Suppressor macrophage (primary cell): ENCODE results near the gene FAM241B.

Source experiments
- DNase-seq, 4 experiments: peaks; one replicate each; pipeline ENCODE4 v3.0.0-alpha.2; 2020 to 2022

FAM241B gene

DNA sequence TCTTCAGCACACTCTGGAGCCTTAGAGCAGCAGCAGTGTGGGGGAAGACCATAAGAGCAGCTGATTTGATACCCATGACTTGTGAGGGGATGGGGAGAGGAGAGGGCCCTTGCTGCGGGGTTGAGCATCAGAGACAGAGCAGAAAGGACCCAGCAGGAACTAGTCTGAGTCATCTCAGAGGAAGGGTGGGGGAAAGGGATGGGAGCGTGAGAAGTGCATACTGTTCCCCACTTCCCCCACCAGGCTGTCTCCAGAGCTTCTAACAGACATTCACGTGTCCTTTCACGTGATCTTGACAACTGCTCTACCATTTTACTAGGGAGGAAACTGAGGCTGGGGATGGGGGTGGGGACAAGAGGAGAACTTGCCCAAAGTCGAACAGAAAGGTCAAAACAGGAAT, 38.7 kb downstream of the FAM241B start:
- peak in 2 of 4 experiments; percentile 10 for DNase-seq

DNA sequence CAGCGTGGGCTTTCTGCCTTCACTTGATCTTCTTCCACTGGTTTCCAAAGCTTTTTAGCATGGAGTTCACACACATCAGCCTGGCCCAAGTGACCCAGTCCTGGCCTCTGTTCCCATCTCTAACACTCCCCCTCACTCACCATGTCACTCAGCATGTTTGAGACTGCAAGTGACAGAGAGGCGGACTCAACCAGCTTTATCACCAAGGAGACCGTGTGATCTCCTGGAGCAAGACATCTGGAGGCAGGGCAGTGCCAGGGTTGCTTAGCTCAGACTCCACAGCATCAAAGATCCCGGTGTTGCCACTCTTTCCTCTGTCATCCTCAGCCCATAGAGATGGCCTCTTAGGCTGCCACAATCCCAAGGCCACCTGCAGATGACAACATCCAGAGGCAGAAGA, 39.4 kb downstream of the FAM241B start:
- DNase-seq = no peak

DNA sequence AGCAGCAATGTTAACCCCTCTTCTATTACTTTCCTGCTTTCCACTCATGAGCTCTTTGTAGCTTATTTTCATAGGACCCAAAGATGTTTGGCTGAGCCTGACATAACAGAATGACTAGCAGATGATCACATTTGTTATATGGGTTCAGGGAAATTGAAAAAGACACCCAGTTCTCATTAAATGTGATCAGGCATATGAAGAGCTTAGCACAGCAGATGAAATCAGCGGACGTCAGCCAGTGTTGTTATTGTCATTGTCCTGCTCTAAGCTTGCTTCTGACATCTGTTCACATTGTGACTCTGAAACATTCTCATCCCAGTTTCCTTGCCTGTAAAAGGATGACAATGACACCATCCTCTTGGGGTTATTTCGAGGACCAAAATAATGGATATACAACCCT, 43.5 kb downstream of the FAM241B start:
- no peak for DNase-seq

DNA sequence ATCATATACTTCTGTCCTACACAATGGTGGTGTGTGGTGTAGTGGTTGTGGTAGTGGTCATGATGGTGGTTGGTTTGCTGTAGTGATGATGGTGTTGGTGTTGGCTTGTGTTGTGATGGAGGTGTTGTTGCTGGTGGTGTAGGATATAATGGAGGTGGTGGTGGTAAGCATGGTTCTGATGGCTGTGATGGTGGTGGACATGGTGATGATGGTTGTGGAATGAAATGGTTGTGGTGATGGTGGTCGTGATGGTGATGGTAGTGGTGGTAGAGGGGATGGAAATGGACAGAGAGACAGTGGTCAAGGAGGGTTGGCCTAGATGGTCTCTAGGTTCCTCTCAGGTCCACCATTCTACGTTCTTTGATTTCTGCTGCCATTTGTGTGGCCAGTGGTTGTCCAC, 44.7 kb downstream of the FAM241B start:
- no peak for DNase-seq

DNA sequence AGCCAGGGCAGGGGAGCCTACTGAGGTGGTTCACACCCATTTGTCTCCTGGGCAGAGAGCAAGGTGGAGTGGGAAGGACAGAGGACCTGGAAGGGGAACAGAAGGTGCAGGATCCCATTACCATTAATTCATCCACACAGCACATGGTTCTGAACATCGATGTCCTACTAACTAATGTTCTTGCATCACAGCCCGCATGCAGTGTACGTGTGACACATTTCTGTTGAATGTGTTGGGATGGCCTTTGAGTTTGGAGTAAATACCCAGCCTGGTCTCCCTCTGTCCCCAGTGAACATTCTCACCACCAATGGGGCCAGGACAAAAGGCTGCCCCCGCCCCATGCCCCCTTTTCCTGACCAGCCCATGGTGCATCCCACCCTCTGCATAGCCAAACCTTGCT, 46.3 kb downstream of the FAM241B start:
- DNase-seq = no peak

DNA sequence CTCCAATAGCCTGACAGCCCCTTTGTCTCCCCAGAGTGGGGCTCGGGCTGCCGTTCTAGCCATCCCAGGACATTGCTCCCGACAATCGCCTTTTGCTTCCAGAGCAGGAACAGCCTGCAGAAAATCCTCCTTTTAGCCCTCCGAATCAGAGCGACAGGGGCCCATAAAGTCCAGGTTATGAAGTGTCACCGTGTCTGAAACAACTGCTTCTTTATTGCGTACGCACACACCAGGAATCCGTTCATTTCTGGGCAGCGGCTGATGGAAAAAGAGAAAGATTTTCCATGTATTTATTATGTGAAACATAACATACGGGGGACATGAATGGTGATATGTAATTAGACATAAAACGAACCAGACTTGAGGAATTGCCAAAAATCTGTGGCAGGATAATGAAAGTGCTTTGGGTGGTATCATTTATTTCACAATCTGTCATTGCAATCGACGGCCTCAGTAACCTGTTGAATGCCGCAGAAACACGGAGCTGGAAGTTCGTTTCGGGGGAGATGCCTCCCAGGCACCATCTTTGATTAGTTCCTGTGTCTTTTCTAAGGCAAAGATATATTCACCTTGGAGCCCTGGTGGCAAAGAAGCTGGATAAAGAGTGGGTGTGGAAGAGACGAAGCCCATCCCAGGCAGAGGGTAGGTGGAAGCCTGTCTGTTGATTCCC, 48.1 kb downstream of the FAM241B start:
- no peak for DNase-seq

DNA sequence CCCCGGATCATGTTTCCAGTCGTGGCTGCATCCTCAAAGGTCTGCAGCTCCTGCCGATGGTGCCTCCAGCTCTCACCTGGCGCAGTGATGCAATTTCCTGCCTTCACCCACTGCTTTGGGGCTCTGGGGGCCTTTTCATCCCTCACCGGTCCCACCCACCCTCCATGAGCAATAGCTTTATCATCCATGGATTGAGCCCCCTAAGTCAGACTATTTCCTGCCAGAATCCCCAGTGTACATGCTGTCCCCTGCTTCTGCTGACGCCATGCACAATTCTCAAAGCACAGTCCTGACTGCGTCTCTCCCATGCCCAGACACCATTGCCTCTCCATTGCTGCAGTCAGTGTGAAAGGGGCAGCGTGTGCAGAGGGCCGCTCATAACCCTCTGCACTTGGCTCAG, 49.7 kb downstream of the FAM241B start:
- no peak for DNase-seq

DNA sequence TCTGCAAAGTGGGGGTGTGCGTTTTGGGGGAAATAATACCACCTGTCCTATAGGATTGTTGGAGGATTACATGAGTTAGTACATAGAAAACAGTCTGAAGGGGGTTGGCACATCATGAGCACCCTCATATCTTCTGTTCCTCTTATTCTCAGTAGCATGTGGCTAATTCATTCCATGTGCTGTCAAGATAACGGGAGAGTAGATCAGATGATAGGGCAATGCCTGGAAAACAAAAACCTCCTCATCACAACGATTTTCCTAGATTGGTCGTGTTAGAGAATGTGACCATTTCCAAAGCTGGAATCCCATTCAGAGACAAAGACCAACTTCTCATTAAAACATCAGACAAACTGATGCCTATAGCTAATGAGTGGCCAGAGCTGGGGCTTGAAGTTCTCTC, 50.6 kb downstream of the FAM241B start:
- DNase-seq = no peak

DNA sequence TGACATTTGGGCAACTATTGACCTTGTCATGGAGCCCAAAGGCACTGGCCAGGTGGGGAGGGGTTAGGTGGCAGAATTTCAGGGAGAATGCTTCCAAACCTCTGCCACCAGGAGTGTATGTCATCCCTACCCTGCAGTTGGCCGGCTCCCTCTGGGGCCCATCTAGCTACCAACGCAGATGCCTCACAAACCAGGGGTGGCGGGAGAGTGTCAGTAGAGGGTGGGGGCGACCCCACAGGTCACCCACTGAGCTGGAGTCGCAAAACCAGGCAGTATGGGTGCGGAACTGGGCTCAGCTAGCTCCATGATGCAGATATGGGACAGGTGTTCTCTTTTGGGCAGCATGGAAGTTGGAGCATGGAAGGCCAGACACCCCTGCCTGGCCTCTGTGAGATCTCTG, 51.4 kb downstream of the FAM241B start:
- no peak for DNase-seq

DNA sequence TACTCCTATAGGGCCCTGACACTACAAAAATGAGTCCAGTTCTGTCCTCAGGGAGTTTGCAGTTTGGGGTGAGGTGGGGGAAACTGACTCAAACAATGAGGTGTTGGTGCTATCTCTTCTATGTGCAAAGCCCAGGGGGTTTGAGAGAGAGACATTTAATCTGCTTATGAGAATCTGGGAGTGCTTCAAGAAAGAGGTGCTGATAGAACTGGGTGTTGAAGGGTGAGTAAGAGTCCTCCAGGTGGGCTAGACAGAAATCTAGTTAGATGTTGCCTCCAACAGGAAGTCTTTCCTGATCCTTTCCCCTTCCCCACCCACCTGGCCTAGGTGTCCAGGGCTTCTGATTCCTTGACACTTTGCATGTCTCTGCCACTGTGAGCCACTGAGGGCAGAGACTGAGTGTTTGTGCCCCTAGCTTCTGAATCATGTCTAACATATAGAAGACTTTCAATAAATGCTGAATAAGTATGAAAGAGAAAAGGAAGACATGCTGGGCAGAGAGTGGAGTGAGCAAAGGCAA, 53.0 kb downstream of the FAM241B start:
- no peak for DNase-seq
